K562 (cell line): ENCODE data around the gene NRN1L. TPM values are rescaled to one million over a fixed set of nuclear protein-coding genes. Genes with fewer than 3 reads are reported as not detected.

Experiments
- ARNT ChIP-seq, 2 experiments: fragments of 450-650 bp; IDR thresholded peaks; 2 replicates each; pipeline ENCODE4 v1.6.1; 2016; ENCODE audit warnings: mild to moderate bottlenecking in 1 of 2
- EP300 ChIP-seq: IDR thresholded peaks from 2 replicates; pipeline ENCODE4 v1.6.1; 2012; ENCODE audit warnings: low read length, improper control_type of control experiment
- ETV1 ChIP-seq: fragments of 450-650 bp; conservative IDR thresholded peaks from 2 replicates; pipeline ENCODE4 v1.6.1; 2016; ENCODE audit warnings: missing genetic modification characterization, control low read depth, low read depth, missing compliant biosample characterization
- KDM4B ChIP-seq, 2 experiments: fragments of 450-650 bp in 1 of 2; sonication (generic) in 1 of 2; IDR thresholded peaks; 2 replicates each; pipeline ENCODE4 v1.6.1; 2016 to 2017; ENCODE audit warnings: borderline replicate concordance in 2 of 2, antibody characterized with exemption in 1 of 2, low read depth in 1 of 2, mild to moderate bottlenecking in 1 of 2
- MYC ChIP-seq, 2 experiments: fragments of 250-450 bp in 1 of 2; sonication (Bioruptor Pico) in 1 of 2; IDR thresholded peaks; 2 replicates each; pipeline versions ENCODE4 v1.5.1 to v1.6.1; 2012 to 2021; ENCODE audit warnings: low read depth in 2 of 2, borderline replicate concordance in 1 of 2, improper control_type of control experiment in 1 of 2, low read length in 1 of 2, mild to moderate bottlenecking in 1 of 2, moderate library complexity in 1 of 2
- PREB ChIP-seq: sonication (generic); formaldehyde crosslinking; IDR thresholded peaks from 2 replicates; pipeline ENCODE4 v1.8.1; 2023; ENCODE audit warnings: mild to moderate bottlenecking, missing genetic modification reagents
- TBP ChIP-seq: optimal IDR thresholded peaks from 2 replicates; pipeline ENCODE3; 2011; ENCODE audit warnings: low read depth, low read length, improper control_type of control experiment
- ZNF277 ChIP-seq: fragments of 250-450 bp; sonication (Bioruptor Pico); IDR thresholded peaks from 2 replicates; pipeline ENCODE4 v1.8.0; 2022; ENCODE audit warnings: inconsistent platforms, mild to moderate bottlenecking, moderate library complexity, borderline replicate concordance
- ZNF318 ChIP-seq, 2 experiments: fragments of 450-650 bp; IDR thresholded peaks; 2 replicates each; pipeline ENCODE4 v1.6.1; 2016; ENCODE audit warnings: mild to moderate bottlenecking in 2 of 2, borderline replicate concordance in 1 of 2, low read depth in 1 of 2, moderate library complexity in 1 of 2
- ZNF668 ChIP-seq: fragments of 250-450 bp; sonication (Bioruptor Pico); IDR thresholded peaks from 2 replicates; pipeline ENCODE4 v1.8.0; 2022; ENCODE audit warnings: mild to moderate bottlenecking, inconsistent platforms
- ZNF830 ChIP-seq: fragments of 250-450 bp; sonication (Bioruptor Pico); IDR thresholded peaks from 2 replicates; pipeline ENCODE4 v1.5.0; 2021; ENCODE audit warnings: mild to moderate bottlenecking
- polyA plus RNA-seq, 8 experiments: library from polyadenylated mRNA; depleted of rRNA in 4 of 8; stranded (reverse) in 5 of 8; unstranded in 3 of 8; fragments of >200 nt; fragmentation: Nextera tagmentation in 2 of 8; fragmentation: Illumina TruSeq in 1 of 8; extraction: Ambion mirVana in 2 of 8; extraction: Trizol in 1 of 8; gene quantifications; 2 replicates each; pipeline versions ENCODE4 v1.2.1 to v1.2.3, GENCODE V29; 2011 to 2014; ENCODE audit warnings: inconsistent platforms in 1 of 8, missing spikeins in 1 of 8
- total RNA-seq, 7 experiments: library from RNA; depleted of rRNA in 6 of 7; stranded (reverse); fragments of >200 nt in 6 of 7; fragmentation: Illumina TruSeq in 2 of 7; extraction: Trizol in 2 of 7; gene quantifications; 2 replicates each; pipeline versions ENCODE4 v1.2.1 to v1.2.3, GENCODE V29; 2011 to 2021; ENCODE audit warnings: low replicate concordance in 1 of 7

The NRN1L gene
- total and polyA plus RNA-seq, 9 of the 15 experiments (the other 6 are each of a cell fraction or from before 2014, with no cell fraction given) = 0.22 to 0.86 (median 0.61) TPM; not detected in 5

GRCh38 chr16:67872631-67873434, 11.9 kb upstream of the NRN1L start, which contains the start of gene EDC4 (continued):
- no peak for TF ChIP-seq ZNF277
- TF ChIP-seq MYC (IDR thresholded peaks at IDR 0.05; ENCODE audit: low read depth, low read length) = peak; percentile 83
- peak; percentile 54; the same call in 1 of the 2 replicates for TF ChIP-seq MYC (CRISPR knock-in tag; IDR thresholded peaks at IDR 0.05; ENCODE audit: borderline replicate concordance, low read depth)
- TF ChIP-seq ZNF668 (CRISPR knock-in tag) = no peak
- TF ChIP-seq TBP = peak; percentile 77
- peak; percentile 83; the same call in 1 of the 2 replicates for TF ChIP-seq PREB
- TF ChIP-seq ZNF318 (IDR thresholded peaks at IDR 0.05; ENCODE audit: borderline replicate concordance in 1 of 2, low read depth in 1 of 2) = no peak
- no peak for TF ChIP-seq ARNT (IDR thresholded peaks at IDR 0.05)
- peak; percentile 80 for TF ChIP-seq ETV1 (tag)
- peak; percentile 66 for TF ChIP-seq EP300
- peak in 1 of 2 experiments; percentile 80; a peak in 1 of 4 replicates for TF ChIP-seq KDM4B (IDR thresholded peaks at IDR 0.05; ENCODE audit: borderline replicate concordance in 2 of 2, low read depth in 1 of 2)
- peak; percentile 82; the same call in 1 of the 2 replicates for TF ChIP-seq ZNF830 (CRISPR knock-in tag)
